Measurements from ENCODE around the gene TPRG1L.

TPRG1L gene

DNA sequence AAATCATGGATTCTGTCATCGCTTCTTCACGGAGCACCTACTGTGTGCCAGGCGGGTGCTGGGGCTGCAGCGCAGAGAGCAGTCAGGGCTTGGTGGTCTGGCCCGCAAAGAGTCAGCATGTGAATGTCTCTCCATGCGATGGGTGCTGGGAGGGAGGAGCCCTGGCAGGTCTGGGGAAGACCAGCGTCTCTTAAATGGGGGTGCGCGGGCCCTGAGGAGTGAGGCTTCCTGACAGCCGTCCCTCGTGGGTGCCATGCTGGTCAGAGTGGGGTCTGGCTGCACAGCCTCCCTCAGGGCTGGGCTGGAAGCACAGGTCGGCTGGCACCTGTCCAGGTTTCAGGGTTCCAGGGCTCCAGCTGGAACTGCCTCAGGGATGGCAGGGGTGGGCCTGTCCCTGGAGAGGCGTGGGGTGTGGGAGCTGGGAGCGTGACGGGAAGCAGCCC, 46.0 kb downstream of the TPRG1L start:
- CTCF ChIA-PET, result no interaction called here
- DNase-seq (ENCODE audit: extremely low spot score), result no peak
- POLR2A ChIA-PET, result no interaction called here
- TF ChIP-seq ELF4 (IDR thresholded peaks at IDR 0.05) (no peak), SUZ12 (IDR thresholded peaks at IDR 0.05) (no peak), FOXA1 (IDR thresholded peaks at IDR 0.05) (no peak), LEF1 (IDR thresholded peaks at IDR 0.05; ENCODE audit: borderline replicate concordance) (no peak), FOXM1 (IDR thresholded peaks at IDR 0.05; ENCODE audit: borderline replicate concordance) (no peak)

DNA sequence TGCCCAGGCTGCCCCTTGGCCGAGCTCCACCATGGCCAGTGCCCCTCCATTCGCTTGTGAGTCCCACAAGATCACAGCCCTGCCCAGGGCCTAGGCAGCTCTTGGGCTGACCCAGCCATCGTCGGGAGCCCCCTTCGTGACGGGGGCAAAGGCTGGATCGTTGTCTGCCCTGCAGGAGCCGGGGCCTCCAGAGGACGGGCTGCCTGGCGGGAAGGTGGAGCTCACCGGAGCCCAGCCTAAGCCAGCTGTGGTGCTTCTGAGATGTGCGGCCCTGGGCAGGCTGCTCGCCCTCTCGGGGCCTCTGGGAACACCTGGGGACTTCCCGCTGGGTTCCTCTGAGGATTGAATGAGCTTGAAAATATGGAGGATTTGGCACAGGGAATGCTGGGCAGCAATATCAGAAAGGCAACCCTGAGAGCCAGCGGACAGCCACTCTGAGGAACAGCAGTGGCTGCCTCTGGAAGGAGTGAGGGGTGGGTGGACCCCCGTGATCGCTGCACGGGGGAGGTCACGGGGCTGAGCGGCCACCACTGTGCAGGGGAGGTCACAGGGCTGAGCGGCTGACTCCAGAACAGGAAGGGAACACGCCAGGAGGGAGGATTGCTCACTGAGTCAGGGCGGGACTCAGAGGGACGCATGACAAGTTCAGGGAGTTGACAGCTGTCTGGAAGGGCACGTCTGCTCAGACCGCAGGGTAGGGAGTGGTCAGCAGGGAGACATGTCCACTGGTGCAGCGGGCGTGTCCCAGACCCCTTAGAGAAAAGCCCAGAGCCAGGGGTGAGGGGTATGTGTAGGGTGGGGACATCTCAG, 46.8 kb downstream of the TPRG1L start:
- no peak for DNase-seq (ENCODE audit: extremely low spot score)
- ChIA-PET CTCF (no interaction called here), POLR2A (no interaction called here)
- TF ChIP-seq NFRKB (IDR thresholded peaks at IDR 0.05) (no peak), SUZ12 (IDR thresholded peaks at IDR 0.05) (no peak), FOXK2 (IDR thresholded peaks at IDR 0.05) (no peak), L3MBTL2 (conservative IDR thresholded peaks at IDR 0.05) (no peak), HDGF (IDR thresholded peaks at IDR 0.05; ENCODE audit: borderline replicate concordance) (no peak), LEF1 (IDR thresholded peaks at IDR 0.05; ENCODE audit: borderline replicate concordance) (no peak), SP1 (IDR thresholded peaks at IDR 0.05) (no peak), BHLHE40 (IDR thresholded peaks at IDR 0.05; ENCODE audit: borderline replicate concordance) (no peak), ZNF384 (IDR thresholded peaks at IDR 0.05) (no peak), FOXM1 (IDR thresholded peaks at IDR 0.05; ENCODE audit: borderline replicate concordance) (no peak), ELF4 (IDR thresholded peaks at IDR 0.05) (no peak), CTBP1 (IDR thresholded peaks at IDR 0.05; ENCODE audit: borderline replicate concordance) (no peak), ARNT (IDR thresholded peaks at IDR 0.05) (no peak), FOXA1 (IDR thresholded peaks at IDR 0.05) (no peak)
- TF ChIP-seq, protein P1, sequence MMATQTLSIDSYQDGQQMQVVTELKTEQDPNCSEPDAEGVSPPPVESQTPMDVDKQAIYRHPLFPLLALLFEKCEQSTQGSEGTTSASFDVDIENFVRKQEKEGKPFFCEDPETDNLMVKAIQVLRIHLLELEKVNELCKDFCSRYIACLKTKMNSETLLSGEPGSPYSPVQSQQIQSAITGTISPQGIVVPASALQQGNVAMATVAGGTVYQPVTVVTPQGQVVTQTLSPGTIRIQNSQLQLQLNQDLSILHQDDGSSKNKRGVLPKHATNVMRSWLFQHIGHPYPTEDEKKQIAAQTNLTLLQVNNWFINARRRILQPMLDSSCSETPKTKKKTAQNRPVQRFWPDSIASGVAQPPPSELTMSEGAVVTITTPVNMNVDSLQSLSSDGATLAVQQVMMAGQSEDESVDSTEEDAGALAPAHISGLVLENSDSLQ (IDR thresholded peaks at IDR 0.05), result no peak

DNA sequence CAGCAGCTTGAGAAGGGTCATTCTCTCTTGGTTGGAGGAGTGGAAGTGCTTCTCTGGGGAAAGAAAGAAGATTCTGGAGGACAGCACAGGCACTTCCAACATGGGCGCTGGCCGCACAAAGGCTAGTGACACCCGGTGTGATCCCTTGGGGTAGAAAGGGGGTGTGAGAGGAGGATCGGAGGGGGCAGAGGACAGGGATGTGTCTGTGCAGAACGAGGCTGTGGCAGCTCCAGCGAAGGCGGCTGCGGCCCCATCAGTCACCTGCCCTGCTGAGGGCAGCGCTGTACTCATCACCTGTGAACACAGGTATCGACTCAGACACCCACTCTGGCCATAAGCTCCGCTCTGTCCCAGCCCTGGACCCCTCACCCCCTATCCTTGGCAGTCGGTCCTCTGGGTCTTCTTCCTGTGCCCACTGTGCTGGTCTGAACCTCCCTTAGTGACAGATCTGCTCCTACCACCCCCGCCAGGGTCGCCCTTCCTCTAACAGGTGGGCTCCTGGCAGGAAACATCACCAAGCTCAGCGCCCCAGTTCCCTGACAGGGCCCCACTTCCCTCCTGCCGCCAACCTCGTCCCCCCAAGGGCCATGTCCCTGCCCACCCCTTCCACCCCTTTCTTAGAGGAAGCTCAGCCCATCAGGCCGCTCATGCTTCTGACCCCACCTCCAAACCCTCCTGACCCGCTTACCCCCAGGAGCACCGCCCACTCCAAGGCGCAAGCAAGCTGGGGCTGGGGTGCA, 47.6 kb downstream of the TPRG1L start:
- CTCF ChIA-PET, result no interaction called here
- DNase-seq (ENCODE audit: extremely low spot score), result no peak
- POLR2A ChIA-PET, result no interaction called here
- TF ChIP-seq ZNF384 (IDR thresholded peaks at IDR 0.05) (no peak), FOXK2 (IDR thresholded peaks at IDR 0.05) (no peak), NFRKB (IDR thresholded peaks at IDR 0.05) (no peak), LEF1 (IDR thresholded peaks at IDR 0.05; ENCODE audit: borderline replicate concordance) (no peak), BHLHE40 (IDR thresholded peaks at IDR 0.05; ENCODE audit: borderline replicate concordance) (no peak), CTBP1 (IDR thresholded peaks at IDR 0.05; ENCODE audit: borderline replicate concordance) (no peak)

DNA sequence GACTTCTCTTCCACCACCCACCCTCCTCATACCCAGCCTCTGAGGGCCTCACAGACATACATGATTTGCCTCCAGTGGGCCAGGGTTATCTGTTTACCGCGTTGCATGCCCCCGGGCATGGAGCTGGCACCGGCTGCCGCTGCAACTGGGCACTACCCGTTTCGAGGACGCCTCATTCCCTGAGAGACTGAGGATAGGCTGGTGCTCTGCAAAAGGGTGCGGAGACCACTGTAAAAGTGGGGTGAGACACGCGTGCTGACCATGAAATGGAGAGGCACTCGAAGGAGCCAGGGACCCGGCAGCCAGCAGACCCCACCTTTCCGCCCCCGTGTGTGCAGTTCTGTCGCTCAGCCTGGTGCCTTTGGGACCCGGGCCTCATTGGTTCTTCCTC, 48.2 kb downstream of the TPRG1L start:
- DNase-seq (ENCODE audit: extremely low spot score), result no peak
- no peak for TF ChIP-seq FOXA1 (IDR thresholded peaks at IDR 0.05)
- TF ChIP-seq ELF4 (IDR thresholded peaks at IDR 0.05), result no peak
- no peak for TF ChIP-seq L3MBTL2 (conservative IDR thresholded peaks at IDR 0.05)
- TF ChIP-seq SP1 (IDR thresholded peaks at IDR 0.05), result no peak
- TF ChIP-seq LEF1 (IDR thresholded peaks at IDR 0.05; ENCODE audit: borderline replicate concordance), result no peak
- TF ChIP-seq BHLHE40 (IDR thresholded peaks at IDR 0.05; ENCODE audit: borderline replicate concordance), result no peak
- ChIA-PET POLR2A (no interaction called here), CTCF (no interaction called here)

DNA sequence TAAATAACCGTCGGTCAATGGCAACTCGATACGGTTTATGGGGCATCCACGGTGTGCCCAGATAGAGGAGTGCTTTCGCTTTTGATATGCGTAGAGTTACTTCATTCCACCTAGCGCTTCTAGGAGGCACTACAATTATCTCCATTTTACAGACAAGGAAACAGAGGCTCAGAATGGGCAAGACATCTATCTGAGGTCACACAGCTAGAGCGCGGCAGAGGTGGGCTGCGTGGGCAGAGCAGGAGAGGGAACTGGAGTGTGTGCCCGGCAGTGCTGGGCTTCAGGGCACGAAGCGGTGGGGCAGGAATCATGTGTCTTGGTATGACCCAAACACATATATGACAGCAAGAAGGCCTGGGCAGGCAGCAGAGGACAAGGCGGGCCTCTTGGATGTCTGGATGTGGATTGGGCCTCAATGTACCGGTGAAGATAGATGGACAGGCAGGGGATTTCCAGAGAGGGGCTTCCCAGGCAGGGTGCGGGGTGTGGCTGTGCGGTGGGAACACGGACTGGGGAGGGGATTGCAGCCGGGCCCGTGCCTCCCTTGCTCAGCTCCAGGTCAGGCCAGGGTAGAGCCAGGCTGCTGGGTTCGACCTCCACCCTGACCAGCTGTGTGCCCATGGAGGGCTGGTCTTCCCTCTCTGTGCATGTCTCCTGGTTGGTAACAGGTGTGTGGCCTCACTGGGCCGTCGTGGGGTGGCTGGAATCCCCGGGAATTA, 48.7 kb downstream of the TPRG1L start:
- ChIA-PET POLR2A (no interaction called here), CTCF (no interaction called here)

DNA sequence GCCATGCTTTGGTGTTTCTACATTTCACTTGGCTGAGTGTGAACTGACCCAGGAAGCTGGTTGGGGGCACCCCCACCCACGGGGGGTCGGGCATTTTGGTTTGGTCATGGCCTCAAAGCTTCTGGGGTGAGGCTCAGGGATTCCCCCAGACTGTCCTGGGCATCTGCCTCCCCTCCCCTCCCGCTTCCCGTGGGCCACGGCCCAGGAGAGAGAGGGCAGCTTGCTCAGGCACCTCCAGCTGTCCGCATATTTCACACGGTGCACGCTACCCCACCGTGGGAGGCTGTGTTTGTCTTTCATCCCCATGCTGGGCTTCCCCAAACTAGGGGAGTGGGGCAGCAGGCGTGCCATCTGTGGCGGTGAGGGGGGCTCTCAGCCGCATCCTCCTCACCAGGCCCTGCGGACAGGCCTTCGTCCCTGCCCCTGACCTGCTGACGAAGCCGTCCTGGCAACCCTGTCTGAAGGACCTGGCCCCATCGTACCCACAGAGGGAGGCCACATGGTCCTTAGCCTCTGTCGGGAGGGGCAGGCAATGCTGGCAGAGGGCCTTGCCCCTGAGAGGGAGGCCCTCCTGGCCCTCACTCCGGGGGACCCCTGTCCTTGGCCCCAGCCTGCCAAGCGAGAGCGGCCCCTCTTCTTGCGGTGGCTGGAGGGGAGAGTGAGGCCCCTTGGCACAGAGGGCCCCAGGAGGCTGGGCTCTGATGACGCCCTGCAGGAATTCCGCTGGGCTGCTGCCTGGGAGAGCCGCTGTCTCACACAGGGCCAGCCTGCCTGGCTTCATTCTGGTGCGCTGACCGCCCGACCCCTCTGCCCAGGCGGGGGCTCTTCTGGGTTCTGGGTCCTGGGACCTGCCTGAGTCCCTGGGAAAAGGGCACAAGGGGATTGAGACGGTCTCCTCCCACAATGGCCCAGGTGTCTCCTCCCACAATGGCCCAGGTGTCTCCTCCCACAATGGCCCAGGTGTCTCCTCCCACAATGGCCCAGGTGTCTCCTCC, 49.6 kb downstream of the TPRG1L start:
- ChIA-PET POLR2A (no interaction called here), CTCF (no interaction called here)
- DNase-seq (ENCODE audit: extremely low spot score), result no peak
- TF ChIP-seq SUZ12 (IDR thresholded peaks at IDR 0.05) (no peak), NFRKB (IDR thresholded peaks at IDR 0.05) (no peak), CTBP1 (IDR thresholded peaks at IDR 0.05; ENCODE audit: borderline replicate concordance) (no peak), ZNF384 (IDR thresholded peaks at IDR 0.05) (no peak), HDGF (IDR thresholded peaks at IDR 0.05; ENCODE audit: borderline replicate concordance) (no peak), TARDBP (IDR thresholded peaks at IDR 0.05) (no peak), SP1 (IDR thresholded peaks at IDR 0.05) (no peak), L3MBTL2 (conservative IDR thresholded peaks at IDR 0.05) (no peak), FOXK2 (IDR thresholded peaks at IDR 0.05) (no peak), ELF4 (IDR thresholded peaks at IDR 0.05) (no peak)
- TF ChIP-seq, protein P1 (IDR thresholded peaks at IDR 0.05), result no peak

More for the DNA sequence above, 48.7 kb downstream of the TPRG1L start:
- DNase-seq (ENCODE audit: extremely low spot score), result no peak
- no peak for TF ChIP-seq CTBP1 (IDR thresholded peaks at IDR 0.05; ENCODE audit: borderline replicate concordance)

Data from HEK293T (cell line).